SK-N-SH (cell line): ENCODE data around the gene CX3CL1. TPM values are rescaled to one million over a fixed set of nuclear protein-coding genes. Genes with fewer than 3 reads are reported as not detected.

ENCODE experiments used
- CTCF ChIA-PET: fragments of 300-600, 350-600 bp; formaldehyde crosslinking; extraction: SDS; loops from one replicate; lab custom pipeline; 2021; lab: Yijun Ruan, JAX
- POLR2A ChIA-PET: fragments of 350-600 bp; sonication (Branson Sonifier 250); formaldehyde crosslinking; extraction: SDS; loops from one replicate; lab custom pipeline; 2020; ENCODE audit warnings: antibody characterized with exemption, inconsistent platforms; lab: Yijun Ruan, JAX
- DNase-seq: peaks from one replicate; pipeline ENCODE4 v3.0.0; 2012
- H2AFZ ChIP-seq: fragments of 200-600 bp; sonication (generic); 2 replicates; pipeline ENCODE4 v1.8.1; 2016; ENCODE audit warnings: antibody characterized with exemption, mild to moderate bottlenecking, low read depth
- H3F3A ChIP-seq: fragments of 200-600 bp; sonication (generic); replicated peaks from 2 replicates; pipeline ENCODE3; 2016; ENCODE audit warnings: antibody characterized with exemption, mild to moderate bottlenecking; ENCODE audit not compliant: insufficient read depth
- H3K27ac ChIP-seq, 2 experiments: fragments of 200-500 bp in 1 of 2; fragments of 200-600 bp in 1 of 2; sonication (Bioruptor generic) in 1 of 2; sonication (generic), shearing (Covaris generic) in 1 of 2; 2 replicates each; pipeline versions ENCODE4 v1.5.1 to v1.6.1; 2014 to 2016; ENCODE audit warnings: low read depth in 2 of 2, inconsistent platforms in 1 of 2, low read length in 1 of 2, mild to moderate bottlenecking in 1 of 2, mixed read lengths in 1 of 2
- H3K27me3 ChIP-seq: fragments of 200-600 bp; sonication (generic), shearing (Covaris generic); 2 replicates; pipeline ENCODE4 v1.6.1; 2016; ENCODE audit warnings: mixed run types; ENCODE audit not compliant: insufficient read depth
- H3K36me3 ChIP-seq, 2 experiments: fragments of 200-500 bp in 1 of 2; fragments of 200-600 bp in 1 of 2; sonication (Bioruptor generic) in 1 of 2; sonication (generic) in 1 of 2; replicated peaks in 1 of 2; 2 replicates each; pipeline versions ENCODE3 to v1.5.1; 2014 to 2016; ENCODE audit warnings: low read length in 1 of 2, mild to moderate bottlenecking in 1 of 2; ENCODE audit not compliant: insufficient read depth in 2 of 2, control insufficient read depth in 1 of 2
- H3K4me1 ChIP-seq, 2 experiments: fragments of 200-500 bp in 1 of 2; fragments of 200-600 bp in 1 of 2; sonication (Bioruptor generic) in 1 of 2; sonication (generic), shearing (Covaris generic) in 1 of 2; 2 replicates each; pipeline versions ENCODE4 v1.5.1 to v1.6.1; 2014 to 2016; ENCODE audit warnings: low read depth in 1 of 2, low read length in 1 of 2, mixed run types in 1 of 2; ENCODE audit not compliant: insufficient read depth in 2 of 2, control insufficient read depth in 1 of 2
- H3K4me2 ChIP-seq: fragments of 200-600 bp; sonication (generic), shearing (Covaris generic); 2 replicates; pipeline ENCODE4 v1.6.1; 2017; ENCODE audit warnings: mixed run types
- H3K4me3 ChIP-seq, 2 experiments: fragments of 200-500 bp in 1 of 2; fragments of 200-600 bp in 1 of 2; sonication (Bioruptor generic) in 1 of 2; sonication (generic), shearing (Covaris generic) in 1 of 2; 2 replicates each; pipeline versions ENCODE4 v1.5.1 to v1.8.1; 2014 to 2016; ENCODE audit warnings: low read depth in 2 of 2, inconsistent platforms in 1 of 2, low read length in 1 of 2, mild to moderate bottlenecking in 1 of 2, mixed read lengths in 1 of 2, moderate library complexity in 1 of 2
- H3K79me2 ChIP-seq: fragments of 200-600 bp; sonication (generic); 2 replicates; pipeline ENCODE4 v1.8.1; 2017; ENCODE audit warnings: mild to moderate bottlenecking; ENCODE audit not compliant: insufficient read depth
- H3K9ac ChIP-seq: fragments of 200-600 bp; sonication (generic); 2 replicates; pipeline ENCODE4 v1.6.1; 2017; ENCODE audit warnings: mixed run types
- H3K9me2 ChIP-seq: fragments of 200-600 bp; sonication (generic); 2 replicates; pipeline ENCODE4 v1.6.1; 2017; ENCODE audit warnings: mixed run types
- H3K9me3 ChIP-seq: fragments of 200-600 bp; sonication (generic); 2 replicates; pipeline ENCODE4 v1.6.1; 2017; ENCODE audit warnings: mixed run types, mild to moderate bottlenecking, moderate library complexity
- H4K20me1 ChIP-seq: fragments of 200-600 bp; sonication (generic); 2 replicates; pipeline ENCODE4 v1.6.1; 2017; ENCODE audit warnings: mild to moderate bottlenecking, mixed run types; ENCODE audit not compliant: insufficient read depth
- CHD2 ChIP-seq: fragments of 150-350 bp; IDR thresholded peaks from 2 replicates; pipeline ENCODE4 v1.6.1; 2018; ENCODE audit warnings: low read length; ENCODE audit not compliant: partially characterized antibody
- FOSL2 ChIP-seq: IDR thresholded peaks from 2 replicates; pipeline ENCODE4 v1.4.0; 2012; ENCODE audit warnings: low read depth, mild to moderate bottlenecking, moderate library complexity, borderline replicate concordance
- FOXM1 ChIP-seq: IDR thresholded peaks from 2 replicates; pipeline ENCODE4 v1.4.0; 2012; ENCODE audit warnings: low read depth, mild to moderate bottlenecking
- GATA2 ChIP-seq: sonication (generic); formaldehyde crosslinking; IDR thresholded peaks from 2 replicates; pipeline ENCODE4 v1.5.0; 2020; ENCODE audit warnings: mild to moderate bottlenecking, missing genetic modification reagents
- MEF2A ChIP-seq: IDR thresholded peaks from 2 replicates; pipeline ENCODE4 v1.4.0; 2012; ENCODE audit warnings: low read depth, borderline replicate concordance
- NRF1 ChIP-seq: IDR thresholded peaks from 2 replicates; pipeline ENCODE4 v1.6.1; 2012; ENCODE audit warnings: low read depth, mild to moderate bottlenecking, low read length
- SIN3A ChIP-seq: IDR thresholded peaks from 2 replicates; pipeline ENCODE4 v1.6.1; 2012; ENCODE audit warnings: low read depth, mild to moderate bottlenecking, low read length, moderate library complexity, borderline replicate concordance
- SMC3 ChIP-seq: IDR thresholded peaks from 2 replicates; pipeline ENCODE4 v1.6.1; 2012; ENCODE audit warnings: low read depth, low read length, improper control_type of control experiment
- TCF12 ChIP-seq: IDR thresholded peaks from 2 replicates; pipeline ENCODE4 v1.4.0; 2012
- WGBS: methylation state at CpG from one replicate; pipeline ENCODE4 v1.1.6; 2017; ENCODE audit warnings: low lambda C conversion rate; 5-methylcytosine and 5-hydroxymethylcytosine counted together
- polyA plus RNA-seq, 3 experiments: library from polyadenylated mRNA; depleted of rRNA; stranded (reverse); fragments of >200 nt; gene quantifications; 2 replicates each; pipeline ENCODE4 v1.2.3, GENCODE V29; 2012
- TF ChIP-seq, protein P1 (sequence below): IDR thresholded peaks from 2 replicates; pipeline ENCODE4 v1.4.0; 2012; ENCODE audit warnings: low read depth
- TF ChIP-seq, protein P2 (sequence below): IDR thresholded peaks from 2 replicates; pipeline ENCODE4 v1.4.0; 2012; ENCODE audit warnings: low read depth, borderline replicate concordance
- TF ChIP-seq, protein P3 (sequence below): IDR thresholded peaks from 2 replicates; pipeline ENCODE4 v1.4.0; 2012; ENCODE audit warnings: low read depth, borderline replicate concordance

Gene CX3CL1
- polyA plus RNA-seq, 1 of the 3 experiments (the other 2 are of a cell fraction) = 6.8 TPM

DNA sequence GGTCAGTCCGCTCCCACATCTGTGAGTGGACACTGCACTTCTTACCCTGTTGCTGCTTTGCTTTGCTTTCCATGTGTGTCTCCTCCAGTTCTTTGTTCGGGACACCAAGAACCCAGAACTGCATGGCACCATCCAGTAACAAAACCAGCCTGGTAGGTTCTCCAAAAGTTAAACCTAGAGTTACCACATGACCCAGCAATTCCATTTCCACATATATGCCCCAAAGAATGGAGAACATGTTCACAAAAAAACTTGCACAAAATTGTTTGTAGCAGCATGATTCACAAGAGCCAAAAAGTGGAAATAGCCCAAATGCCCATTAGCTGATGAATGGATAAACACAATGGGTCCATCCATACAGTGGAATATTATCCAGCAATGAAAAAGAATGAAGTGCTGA lies 24.0 kb upstream of the CX3CL1 start:
- no peak overlapping the region for H3K9ac ChIP-seq
- CTCF ChIA-PET = interaction anchor here (1.3 to 1.5 kb wide), 2 partner anchors 69 to 71 kb away, joined by 3 to 6 read pairs; no protein-coding TSS in a partner anchor

DNA sequence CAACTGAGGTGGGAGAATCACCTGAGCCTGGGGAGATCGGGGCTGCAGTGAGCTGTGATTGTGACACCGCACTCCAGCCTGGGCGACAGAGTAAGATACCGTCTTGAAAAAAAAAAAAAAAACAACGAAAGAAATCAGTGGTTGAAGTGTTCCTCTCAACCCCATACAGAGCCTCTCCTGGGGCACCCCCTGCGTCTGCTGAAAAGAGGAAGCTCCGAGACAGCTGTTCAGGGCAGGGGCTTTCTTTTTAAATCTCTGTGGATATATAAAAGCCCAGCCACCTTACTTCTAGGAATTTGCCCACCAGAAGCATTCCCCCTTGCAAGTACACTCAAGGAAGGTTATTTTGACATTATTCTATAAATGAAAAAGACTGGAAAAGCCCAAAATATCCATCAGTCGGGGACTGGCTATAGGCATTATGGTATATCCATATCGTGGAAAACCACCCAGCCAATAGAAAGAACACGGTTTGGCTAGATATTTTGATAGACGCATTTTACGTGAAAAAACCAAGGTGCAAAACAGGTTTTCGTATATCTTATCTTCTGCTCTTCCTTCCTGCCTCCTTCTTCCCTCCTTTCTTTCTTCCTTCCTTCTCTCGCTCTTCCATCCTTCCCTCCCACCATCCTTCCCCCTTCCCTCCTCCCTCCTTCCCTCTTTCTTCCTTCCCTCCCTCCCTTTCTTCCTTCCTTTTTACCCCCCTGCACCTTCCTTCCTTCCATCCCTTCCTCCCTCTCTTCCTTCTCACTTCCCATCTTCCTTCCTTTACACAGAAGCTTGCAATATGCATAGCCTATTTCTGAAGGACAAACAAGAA lies 22.9 kb upstream of the CX3CL1 start:
- H3K27me3 ChIP-seq = peaks cover 7% of the 10 kb centered on the region; the same call in 1 of the 2 replicates
- H3K27ac ChIP-seq = no peak overlapping the region
- H3K36me3 ChIP-seq = no peaks in the 10 kb centered on the region
- ChIA-PET POLR2A (no interaction called here), CTCF (interaction anchor here (1.0 kb wide), 1 partner anchor 49 kb away, joined by 4 read pairs; no protein-coding TSS in a partner anchor)
- no peak overlapping the region for H3K4me3 ChIP-seq
- no peak overlapping the region for H3K9ac ChIP-seq
- H3F3A ChIP-seq = peaks cover 4% of the 10 kb centered on the region
- no peak overlapping the region for H3K4me2 ChIP-seq
- DNase-seq = no peak
- H3K4me1 ChIP-seq = no peaks in the 10 kb centered on the region
- no peaks in the 10 kb centered on the region for H3K9me2 ChIP-seq
- WGBS = 43% methylated on average over 14 of the region's 14 CpGs
- H2AFZ ChIP-seq = no peak overlapping the region
- H3K79me2 ChIP-seq = no peaks in the 10 kb centered on the region
- no peaks in the 10 kb centered on the region for H4K20me1 ChIP-seq
- no peaks in the 10 kb centered on the region for H3K9me3 ChIP-seq
- TF ChIP-seq FOXM1 (no peak), SMC3 (no peak), SIN3A (no peak), MEF2A (no peak), GATA2 (CRISPR knock-in tag) (no peak), FOSL2 (no peak), CHD2 (no peak), NRF1 (no peak), TCF12 (no peak)
- TF ChIP-seq, protein P1, sequence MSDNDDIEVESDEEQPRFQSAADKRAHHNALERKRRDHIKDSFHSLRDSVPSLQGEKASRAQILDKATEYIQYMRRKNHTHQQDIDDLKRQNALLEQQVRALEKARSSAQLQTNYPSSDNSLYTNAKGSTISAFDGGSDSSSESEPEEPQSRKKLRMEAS = no peak
- TF ChIP-seq, protein P2, sequence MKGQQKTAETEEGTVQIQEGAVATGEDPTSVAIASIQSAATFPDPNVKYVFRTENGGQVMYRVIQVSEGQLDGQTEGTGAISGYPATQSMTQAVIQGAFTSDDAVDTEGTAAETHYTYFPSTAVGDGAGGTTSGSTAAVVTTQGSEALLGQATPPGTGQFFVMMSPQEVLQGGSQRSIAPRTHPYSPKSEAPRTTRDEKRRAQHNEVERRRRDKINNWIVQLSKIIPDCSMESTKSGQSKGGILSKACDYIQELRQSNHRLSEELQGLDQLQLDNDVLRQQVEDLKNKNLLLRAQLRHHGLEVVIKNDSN = no peak
- TF ChIP-seq, protein P3, sequence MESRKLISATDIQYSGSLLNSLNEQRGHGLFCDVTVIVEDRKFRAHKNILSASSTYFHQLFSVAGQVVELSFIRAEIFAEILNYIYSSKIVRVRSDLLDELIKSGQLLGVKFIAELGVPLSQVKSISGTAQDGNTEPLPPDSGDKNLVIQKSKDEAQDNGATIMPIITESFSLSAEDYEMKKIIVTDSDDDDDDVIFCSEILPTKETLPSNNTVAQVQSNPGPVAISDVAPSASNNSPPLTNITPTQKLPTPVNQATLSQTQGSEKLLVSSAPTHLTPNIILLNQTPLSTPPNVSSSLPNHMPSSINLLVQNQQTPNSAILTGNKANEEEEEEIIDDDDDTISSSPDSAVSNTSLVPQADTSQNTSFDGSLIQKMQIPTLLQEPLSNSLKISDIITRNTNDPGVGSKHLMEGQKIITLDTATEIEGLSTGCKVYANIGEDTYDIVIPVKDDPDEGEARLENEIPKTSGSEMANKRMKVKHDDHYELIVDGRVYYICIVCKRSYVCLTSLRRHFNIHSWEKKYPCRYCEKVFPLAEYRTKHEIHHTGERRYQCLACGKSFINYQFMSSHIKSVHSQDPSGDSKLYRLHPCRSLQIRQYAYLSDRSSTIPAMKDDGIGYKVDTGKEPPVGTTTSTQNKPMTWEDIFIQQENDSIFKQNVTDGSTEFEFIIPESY = no peak
- TF ChIP-seq, all 33 proteins: peak for 0

More for the DNA sequence above, 24.0 kb upstream of the CX3CL1 start:
- Histone ChIP-seq H3K9me3 (no peaks in the 10 kb centered on the region), H4K20me1 (no peaks in the 10 kb centered on the region), H3K4me1 (no peaks in the 10 kb centered on the region), H3K36me3 (no peaks in the 10 kb centered on the region), H3K27ac (no peak overlapping the region), H3K9me2 (no peaks in the 10 kb centered on the region), H2AFZ (no peak overlapping the region), H3K4me3 (no peak overlapping the region), H3F3A (no peaks in the 10 kb centered on the region), H3K27me3 (peaks cover 7% of the 10 kb centered on the region; the same call in 1 of the 2 replicates), H3K4me2 (no peak overlapping the region), H3K79me2 (no peaks in the 10 kb centered on the region)
- TF ChIP-seq, protein P2 = no peak
- POLR2A ChIA-PET = interaction anchor here (0.5 to 0.6 kb wide), 2 partner anchors 53 to 103 kb away, joined by 3 to 5 read pairs; partner anchors contain the start of gene ARL2BP
- 50% methylated on average over 2 of the region's 2 CpGs for WGBS
- DNase-seq = no peak
